ENCODE measurements around the gene TGM3.

The TGM3 gene

DNA sequence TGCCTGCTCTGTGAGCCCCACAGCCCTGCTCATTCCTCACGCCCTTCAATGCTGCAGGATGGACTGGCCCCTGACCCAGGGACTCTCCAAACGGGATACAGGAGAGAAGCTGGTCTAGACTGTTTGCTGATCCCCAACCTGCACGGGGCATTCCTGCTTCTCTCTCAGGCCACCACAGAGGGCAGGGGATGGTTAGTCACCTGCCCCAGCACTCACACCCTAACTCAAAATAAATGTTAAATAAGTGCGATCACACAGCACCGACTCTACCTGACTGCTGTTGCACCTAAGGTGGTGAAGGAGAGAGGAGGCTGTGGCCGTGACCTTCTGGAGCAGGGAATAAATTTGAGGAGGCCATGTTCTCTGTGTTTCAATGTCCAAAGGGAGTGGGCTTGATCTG lies 45.0 kb downstream of the TGM3 start:
- no peak for DNase-seq

- no peak for DNase-seq
Measured at GRCh38 chr20:2341336-2341735, 45.5 kb downstream of the TGM3 start.

DNA sequence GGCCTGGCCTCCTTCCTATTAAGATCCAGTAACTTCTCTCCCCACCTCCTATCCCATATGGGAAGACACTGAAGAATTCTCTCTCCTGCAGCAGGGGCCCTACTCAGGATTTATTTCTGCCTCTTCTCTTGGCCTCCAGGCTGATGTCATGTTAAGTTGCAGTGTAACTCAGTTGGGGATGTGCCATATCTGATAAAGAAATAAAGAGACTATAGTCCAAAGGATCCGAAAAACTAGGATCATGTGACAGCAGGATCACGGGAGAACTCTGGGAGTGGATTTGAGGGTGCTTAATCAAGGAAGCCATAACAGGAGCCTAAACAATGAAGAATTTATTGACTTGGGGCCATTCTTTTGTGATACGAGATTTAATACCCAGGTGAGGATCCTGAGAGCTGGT lies 46.4 kb downstream of the TGM3 start:
- DNase-seq: no peak

GRCh38 chr20:2346188-2346587 lies 50.4 kb downstream of the TGM3 start:
- no peak for DNase-seq

DNA sequence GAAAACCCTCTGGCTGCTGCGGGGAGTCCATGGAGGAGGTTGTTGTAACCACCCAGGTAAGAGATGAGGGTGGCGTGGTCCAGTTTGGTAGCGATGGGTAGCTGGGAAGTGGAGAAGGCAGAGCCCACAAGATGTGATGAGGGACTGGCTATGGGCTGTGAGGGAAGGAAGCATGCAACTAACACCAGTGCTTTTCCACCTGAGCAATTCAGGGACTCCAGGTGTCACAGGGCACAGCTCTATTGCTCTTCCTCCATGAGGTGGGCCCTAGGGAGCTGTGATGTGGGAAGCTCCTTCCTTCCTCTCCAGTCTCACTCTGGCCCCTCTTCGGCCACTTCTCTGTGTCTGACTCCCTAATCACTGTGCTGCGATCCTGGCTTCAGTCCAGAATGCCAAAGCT lies 52.5 kb downstream of the TGM3 start:
- DNase-seq: no peak

GRCh38 chr20:2349801-2350200 lies 54.0 kb downstream of the TGM3 start:
- no peak for DNase-seq

DNA sequence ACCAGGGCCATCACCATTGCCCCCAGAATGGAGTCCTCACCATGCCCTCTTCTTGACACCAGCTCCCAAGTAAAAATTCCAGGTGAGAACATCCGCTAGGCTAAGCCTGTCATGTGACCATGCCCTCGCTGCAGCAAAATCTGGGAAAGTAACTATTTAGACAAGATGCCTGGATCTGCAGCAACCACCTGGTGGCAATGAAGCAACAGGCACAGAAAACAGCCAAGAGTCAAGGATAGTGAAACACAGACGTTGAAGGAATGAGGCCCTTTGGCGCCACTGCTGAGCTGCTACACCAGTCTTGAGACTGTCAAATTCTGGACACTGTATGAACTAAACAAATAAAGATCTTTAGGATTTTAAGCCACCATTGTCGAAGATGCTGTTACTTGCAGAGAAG lies 54.8 kb downstream of the TGM3 start:
- no peak for DNase-seq

- no peak for DNase-seq
Measured at GRCh38 chr20:2353231-2353630, 57.4 kb downstream of the TGM3 start.

GRCh38 chr20:2357114-2357513 lies 61.3 kb downstream of the TGM3 start:
- DNase-seq: no peak

- no peak for DNase-seq
Measured at GRCh38 chr20:2358006-2358405, 62.2 kb downstream of the TGM3 start.

DNA sequence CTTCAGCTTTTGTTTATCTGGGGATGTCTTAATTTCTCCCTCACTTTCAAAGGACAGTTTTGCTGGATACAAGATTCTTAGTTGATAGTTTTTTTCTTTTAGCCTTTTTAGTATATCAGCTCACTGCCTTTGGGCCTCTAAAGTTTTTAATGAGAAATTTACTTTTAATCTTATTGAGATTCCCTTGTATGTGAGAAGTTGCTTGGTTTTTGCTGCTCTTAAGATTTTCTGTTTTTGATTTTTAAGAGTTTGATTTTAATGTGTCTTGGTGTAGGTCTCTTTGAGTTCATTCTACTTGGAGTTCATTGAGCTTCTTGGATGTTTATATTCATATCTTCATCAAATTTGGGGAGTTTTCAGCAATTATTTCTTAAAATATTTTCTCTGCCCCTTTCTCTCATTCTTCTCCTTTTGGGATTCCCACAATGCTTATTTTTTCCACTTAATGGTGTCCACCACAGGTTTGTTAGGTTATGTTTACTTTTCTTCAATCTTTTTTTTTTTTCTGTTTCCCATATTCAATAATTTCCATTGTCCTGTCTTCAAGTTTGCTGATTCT lies 65.3 kb downstream of the TGM3 start:
- no peak for DNase-seq

DNA sequence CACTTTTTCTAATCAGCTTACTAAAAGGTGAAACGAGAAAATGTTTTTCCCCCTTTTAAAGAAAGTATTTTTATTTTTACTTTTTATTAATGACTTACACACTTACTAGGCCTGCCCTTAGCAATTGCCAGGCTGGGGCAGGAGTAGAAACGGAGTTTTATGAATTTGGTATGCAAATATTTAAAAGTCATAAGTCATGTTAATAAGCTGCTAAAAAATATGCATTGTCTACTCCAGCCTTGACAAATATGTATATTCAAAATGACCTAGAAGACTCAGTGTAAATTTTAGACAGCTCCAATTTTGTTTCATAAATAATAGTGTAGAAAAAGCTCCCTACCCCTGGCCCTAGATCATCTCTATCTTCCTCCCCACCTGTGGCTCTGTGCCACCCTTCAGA lies 67.4 kb downstream of the TGM3 start:
- no peak for DNase-seq

- DNase-seq: no peak
Measured at GRCh38 chr20:2363587-2363986, 67.8 kb downstream of the TGM3 start.

- no peak for DNase-seq
Measured at GRCh38 chr20:2364044-2364443, 68.2 kb downstream of the TGM3 start.

DNA sequence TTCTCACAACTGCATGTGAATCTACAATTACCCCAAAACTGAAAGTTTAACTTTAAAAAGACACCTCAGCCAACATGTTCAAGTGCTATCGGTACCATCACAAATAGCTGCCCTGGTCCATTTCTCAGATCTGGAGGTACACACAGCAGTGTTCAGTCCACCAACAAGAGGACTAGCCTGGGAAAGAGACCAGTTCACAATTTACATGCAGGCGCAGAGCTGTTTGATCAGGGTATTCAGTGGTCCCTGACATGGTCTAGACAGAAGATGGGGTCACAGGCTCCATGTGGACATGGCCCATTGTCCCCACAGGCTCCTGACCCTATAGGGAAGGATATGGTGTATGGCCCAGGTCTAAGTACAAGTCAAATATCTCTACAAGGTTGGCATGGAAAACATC lies 69.3 kb downstream of the TGM3 start:
- no peak for DNase-seq

DNA sequence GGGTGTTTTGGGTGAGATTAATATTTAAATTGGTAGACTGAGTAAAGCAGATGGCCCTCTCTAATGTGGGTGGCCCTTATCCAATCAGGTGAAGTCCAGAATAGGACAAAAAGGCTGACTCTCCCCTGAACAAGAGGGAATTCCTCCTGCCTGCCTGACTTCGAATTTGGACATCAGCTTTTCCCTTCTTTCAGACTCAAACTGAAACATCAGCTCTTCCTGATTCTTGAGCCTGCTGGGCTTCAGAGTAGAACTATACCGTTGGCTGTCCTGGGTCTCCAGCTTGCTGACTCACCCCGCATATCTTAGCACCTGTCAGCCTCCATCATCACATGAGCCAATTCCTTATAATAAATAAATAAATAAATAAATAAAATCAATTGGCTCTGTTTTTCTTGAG lies 69.9 kb downstream of the TGM3 start:
- no peak for DNase-seq

- DNase-seq: no peak
Measured at GRCh38 chr20:2368621-2369020, 72.8 kb downstream of the TGM3 start.

DNA sequence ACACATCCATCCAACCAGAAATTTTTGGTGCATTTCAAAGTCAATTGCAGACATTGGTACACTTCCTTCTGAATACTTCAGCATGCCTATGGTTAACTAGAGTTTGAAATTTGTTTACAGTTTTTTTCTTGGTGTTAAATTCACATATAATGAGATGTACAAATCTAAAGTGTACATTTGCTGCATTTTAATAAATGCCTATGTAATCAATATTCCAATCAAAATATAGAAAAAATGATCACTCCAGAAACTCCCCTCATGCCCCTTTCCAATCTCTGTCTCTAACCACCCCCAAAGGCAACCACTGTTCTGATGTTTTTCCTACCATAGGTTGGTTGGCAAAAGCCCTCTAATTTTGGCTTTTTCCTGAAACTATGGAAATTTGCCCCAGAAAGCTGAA lies 77.3 kb downstream of the TGM3 start:
- DNase-seq: no peak

- no peak for DNase-seq
Measured at GRCh38 chr20:2374346-2375125, 78.7 kb downstream of the TGM3 start.

- no peak for DNase-seq
Measured at GRCh38 chr20:2378893-2379292, 83.1 kb downstream of the TGM3 start.

GRCh38 chr20:2379511-2380229 lies 83.9 kb downstream of the TGM3 start:
- no peak for DNase-seq

GRCh38 chr20:2380601-2381000 lies 84.8 kb downstream of the TGM3 start, which contains the start of gene TGM6:
TSS of gene TGM6 (plus strand) at chr20:2380901. CDS start at chr20:2380969, 68 bp downstream.
- DNase-seq: no peak

GRCh38 chr20:2381303-2381702 lies 85.5 kb downstream of the TGM3 start:
- no peak for DNase-seq

- DNase-seq: no peak
Measured at GRCh38 chr20:2382833-2383232, 87.0 kb downstream of the TGM3 start.
